Right renal pelvis (tissue), 4 donors: ENCODE data around the gene MYO16. TPM values are rescaled to one million over a fixed set of nuclear protein-coding genes. Genes with fewer than 3 reads are reported as not detected.
"Not testable (repeated sequence)": the region's sequence is repeated elsewhere in the genome, so short reads cannot be mapped to it uniquely, and the experiment has no call there.

Source experiments
- DNase-seq, 4 donors: peaks; one replicate each; pipeline ENCODE4 v3.0.0-alpha.2; 2013; ENCODE audit warnings: low read depth in 4 of 4, low spot score in 3 of 4, missing footprints in 1 of 4
- polyA plus RNA-seq, 4 donors: library from polyadenylated mRNA; unstranded; fragments of 120-200 nt; gene quantifications; one replicate each; pipeline ENCODE4 v1.2.1, GENCODE V29; 2013; ENCODE audit not compliant: insufficient read length in 4 of 4

Gene MYO16
- polyA plus RNA-seq, 4 donors, result 0.40 to 0.77 (median 0.53) TPM

DNA sequence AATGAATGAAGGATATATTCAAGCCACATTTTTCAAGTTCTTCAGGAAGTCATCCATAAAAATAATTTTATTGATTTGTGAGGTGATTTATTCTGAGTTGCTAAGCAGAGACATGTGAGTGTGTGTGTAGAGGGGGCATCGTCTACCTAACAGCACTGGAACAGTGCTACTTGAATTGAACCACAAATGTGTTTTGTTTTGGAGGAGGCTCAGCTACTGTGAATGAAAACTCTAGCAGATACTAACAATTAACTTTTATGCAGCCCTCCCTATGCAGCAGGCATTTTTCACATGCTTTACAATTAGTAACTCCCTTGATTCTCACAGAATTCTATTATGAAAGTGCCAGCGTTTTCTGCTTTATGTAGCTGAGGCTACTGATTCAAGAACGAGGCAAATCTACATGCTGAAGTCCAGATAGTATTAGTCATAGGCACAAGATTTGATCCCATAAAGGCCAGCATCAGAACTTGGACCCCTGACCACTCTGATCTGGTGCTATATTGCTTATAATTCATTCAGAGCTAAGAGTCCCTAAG lies 103.7 kb downstream of the MYO16 start:
- no peak for DNase-seq

DNA sequence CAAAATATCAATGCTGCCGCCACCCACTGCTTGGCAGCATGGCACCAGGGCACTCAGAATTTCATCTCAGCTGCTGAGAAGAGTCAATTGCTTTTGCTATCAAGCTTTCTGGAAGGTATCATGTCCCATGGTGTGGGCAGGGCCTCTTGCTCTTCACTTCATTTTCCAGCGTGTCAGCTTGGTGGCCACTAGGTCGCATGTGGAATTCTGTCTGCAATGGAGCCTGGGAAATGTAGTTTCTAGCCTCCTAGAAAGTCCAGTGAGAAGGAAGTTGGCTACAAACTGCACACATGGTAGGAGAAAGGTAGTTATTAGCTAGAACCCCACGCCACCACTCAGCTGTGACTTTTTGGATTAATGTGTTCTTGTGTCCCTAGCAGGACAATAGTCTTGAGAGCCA lies 105.3 kb downstream of the MYO16 start:
- DNase-seq, result no peak

DNA sequence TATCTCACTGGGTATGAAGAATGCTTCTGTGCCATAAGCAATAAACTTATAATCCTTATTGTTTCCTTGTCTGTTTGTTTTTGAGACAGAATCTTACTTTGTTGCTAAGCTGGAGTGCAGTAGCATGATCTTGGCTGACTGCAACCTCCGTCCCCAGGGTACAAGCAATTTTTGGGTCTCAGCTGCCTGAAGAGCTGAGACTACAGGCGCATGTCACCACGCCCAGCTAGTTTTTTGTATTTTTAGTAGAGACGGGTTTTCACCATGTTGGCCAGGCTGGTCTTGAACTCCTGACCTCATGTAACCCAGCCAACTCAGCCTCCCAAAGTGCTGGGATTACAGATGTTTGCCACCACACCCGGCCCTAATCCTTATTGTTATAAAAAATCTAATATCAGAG lies 112.5 kb downstream of the MYO16 start:
- no peak for DNase-seq

DNA sequence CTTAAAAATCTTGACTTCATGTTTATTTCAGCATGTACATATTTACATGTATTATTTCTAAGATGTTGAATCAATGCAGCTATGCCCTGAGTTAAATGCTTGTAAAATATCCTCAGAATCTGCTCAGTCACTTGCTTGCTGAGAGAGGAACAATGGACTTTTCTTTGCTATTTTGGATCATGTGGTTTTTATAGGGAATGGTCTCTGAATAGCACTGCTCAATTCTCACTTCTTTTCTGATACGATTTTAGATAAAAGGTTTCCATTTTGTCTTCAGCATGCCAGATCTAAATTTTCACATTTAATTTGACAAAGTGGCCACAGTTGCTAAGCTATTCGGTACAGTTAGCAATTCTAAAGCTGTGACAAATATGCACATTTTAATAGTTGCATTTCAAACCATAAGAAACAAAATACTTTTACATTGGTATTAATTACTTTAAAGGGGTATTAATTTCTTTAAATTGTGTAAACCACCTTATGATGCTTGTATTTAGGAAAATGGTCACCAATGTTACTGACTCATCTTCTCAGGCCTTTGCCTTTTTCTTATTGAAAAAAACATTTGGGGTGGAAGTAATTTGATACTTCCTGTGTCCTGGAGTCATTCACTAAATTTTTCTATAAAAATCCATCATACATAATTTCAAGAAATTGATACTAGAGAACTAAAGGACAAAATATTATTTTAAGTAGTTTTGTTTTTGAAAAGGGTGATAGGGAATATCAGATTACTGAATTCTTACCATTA lies 113.5 kb downstream of the MYO16 start:
- DNase-seq, result no peak

DNA sequence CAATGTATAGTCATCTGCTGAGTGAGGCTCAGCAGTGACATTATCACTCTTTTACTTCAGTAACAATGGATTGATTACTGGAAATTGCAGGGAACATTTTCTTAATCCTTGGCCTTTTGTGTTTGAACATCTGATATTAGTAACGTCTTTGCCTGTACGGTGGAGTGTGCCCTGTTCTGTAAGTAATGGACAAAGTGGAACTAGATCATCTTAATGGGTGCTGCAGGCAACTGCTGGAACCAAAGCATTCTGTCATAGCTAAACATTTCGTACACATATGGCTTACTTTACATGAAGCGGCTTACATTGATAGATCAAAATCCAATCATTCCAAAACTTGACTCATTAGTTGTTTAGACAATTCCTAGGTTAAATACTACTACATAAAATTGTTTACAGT lies 114.1 kb downstream of the MYO16 start:
- DNase-seq, result no peak

DNA sequence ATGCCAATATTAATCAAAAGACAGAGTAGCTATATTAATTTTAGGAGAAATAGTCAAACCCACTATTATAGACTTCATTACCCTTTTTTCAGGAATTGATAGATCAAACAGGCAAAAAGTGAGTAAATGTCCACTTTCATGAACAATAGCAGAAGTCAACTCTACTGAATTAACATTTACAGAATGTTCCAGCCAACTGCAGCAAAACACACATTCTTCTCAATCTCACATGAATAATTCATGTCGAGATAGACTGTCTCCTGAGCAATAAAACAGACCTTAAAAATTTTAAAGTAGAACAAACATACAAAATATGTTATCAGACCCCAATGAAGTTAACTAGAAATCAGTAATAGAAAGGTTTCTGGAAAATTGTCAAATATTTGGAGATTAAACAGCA lies 118.4 kb downstream of the MYO16 start:
- no peak for DNase-seq

DNA sequence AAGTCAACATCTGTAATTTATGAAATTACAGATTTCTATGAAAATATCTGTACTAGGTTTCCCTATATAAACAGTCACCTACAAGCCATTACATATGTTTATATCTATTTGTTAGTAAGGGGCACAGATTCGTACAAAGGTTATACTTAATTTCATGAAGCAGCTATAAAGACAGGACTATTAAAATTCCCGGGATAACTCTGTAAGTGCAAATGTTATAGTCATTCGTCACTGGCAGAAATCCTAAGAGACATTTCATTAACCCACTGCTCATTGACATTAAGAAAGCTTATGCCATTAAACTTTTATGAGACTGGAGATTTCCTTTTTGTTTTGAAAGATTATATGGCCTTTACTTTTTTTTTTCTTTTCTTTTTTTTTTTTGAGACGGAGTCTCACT lies 122.9 kb downstream of the MYO16 start:
- no peak for DNase-seq

DNA sequence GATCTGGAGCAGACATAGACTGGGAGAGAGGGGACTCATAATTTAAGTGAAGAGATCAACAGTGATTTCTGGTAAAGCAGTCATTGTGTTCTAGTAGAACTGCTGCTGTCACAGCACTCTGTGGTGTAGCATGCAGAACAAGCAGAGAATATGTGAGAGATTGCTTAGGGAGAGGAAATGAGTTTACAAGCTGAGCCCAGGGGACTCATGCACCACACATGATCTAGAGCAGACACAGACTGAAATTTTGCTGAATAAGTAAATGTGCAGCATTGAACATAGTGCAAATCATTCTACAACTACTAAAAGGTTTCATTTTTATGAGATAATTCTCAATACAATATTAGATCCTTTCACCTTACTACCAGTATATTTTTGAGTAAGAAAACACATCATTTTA lies 125.7 kb downstream of the MYO16 start:
- DNase-seq, result no peak

DNA sequence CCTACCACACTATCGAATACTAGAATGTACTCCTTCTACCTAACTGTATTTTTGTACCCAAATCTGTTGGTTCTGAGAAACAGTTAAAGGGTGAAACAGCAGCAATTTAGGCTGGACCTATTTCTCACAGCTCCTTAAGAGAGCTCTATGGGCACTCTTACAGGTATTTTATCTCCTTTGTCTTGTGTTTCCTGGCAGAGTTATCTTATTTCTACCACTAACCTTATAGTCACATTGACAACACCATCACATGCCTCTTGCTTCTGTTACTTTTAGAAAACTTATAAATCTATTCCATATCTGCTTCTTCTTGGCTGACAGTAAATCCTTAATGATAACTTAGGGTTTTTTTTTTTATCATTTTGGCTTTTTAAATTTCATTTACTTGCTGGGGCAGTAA lies 130.7 kb downstream of the MYO16 start:
- DNase-seq, result no peak

DNA sequence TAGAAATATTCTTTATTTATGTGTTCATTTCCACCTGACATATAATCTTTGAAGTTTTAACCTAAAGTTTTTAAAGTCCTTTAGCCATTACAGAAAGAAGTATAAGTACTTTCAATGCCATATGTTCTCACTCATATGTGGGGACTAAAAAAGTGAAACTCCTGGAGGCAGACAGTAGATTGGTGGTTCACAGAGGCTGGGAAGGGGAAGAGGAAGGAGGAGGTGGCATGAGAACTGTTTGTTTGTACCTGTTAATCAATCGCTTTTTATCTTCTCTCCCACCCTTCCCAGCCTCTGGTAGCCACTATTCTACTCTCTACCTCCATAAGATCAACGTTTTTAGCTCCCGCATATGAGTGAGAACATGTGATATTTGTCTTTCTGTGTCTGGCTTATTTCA lies 131.1 kb downstream of the MYO16 start:
- no peak for DNase-seq

DNA sequence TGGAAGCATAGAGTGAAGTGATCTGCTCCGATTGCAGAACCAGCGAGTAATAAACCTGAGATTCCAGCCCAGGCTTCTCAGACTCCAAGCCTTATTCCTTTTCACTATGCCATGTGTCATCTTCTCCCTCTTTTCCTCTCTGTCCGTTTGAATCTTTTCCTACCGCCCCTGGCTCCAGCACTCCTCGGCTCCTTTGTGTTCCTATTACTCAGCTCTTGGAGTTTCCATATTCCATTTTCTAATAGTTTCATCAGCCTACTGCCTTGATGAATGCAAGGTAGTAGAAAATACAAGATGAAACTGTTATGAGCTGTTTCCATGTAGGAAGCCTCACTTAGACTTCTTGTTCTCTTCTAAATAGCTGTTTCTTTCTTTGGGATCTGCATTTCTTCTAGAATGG lies 138.6 kb downstream of the MYO16 start:
- DNase-seq, result no peak

DNA sequence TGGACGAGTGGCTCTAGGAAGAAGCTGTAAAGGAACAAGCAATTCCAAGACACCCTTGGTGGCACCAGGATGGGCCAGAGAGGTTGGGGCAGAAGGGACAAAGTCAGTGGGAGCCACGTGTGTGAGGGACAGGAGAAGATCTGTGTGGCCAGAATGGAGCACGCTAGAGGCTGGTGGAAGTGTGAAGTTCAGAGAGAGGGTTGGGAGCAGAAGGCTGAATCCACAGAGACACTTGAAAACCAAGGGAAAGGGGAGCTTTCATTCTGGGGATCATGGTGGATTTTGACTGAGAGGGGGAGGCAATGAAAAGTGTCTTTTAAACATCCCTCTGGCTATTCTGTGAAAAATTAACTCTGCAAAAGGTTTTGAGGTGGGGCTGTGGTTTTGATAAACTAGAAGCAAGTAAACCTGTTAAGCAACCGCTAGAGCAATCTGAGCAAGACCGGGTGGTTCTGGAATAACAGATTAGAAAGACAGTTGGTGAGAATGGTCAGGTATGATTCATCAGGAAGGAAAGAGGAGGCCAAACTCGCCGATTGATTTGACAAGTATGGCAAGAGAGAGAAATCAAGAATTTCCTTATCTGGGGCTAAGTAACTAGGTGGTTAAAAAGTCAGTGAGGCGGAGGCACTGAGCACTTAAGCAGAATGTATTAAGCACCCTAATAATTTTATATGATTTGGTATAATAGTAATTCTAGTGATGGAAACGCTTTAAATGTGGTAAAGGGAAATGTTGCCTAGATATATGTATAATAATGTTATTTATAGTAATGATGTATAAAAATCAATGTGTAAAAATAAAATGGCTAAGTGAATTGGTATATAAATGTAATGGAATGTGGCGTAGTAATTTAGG lies 140.0 kb downstream of the MYO16 start:
- no peak for DNase-seq

DNA sequence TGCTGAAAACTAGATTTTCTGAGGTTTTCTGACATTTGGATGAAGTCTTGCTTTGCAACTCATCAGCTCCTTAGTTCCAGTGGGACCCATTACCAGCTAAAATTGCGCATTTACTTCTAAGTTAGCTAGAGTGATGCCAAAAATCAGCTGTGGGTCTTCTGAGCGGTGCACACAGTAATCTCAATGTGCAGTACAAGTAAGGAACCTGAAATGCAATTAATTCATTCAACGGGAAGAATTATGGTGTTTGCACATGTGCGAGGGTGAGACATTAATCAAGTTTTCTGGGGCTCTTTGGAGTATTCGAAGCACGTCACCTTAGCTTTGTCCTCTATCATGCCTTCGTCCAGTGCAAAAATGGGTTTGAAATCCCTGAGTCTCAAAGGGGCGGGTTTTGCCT lies 146.2 kb downstream of the MYO16 start:
- no peak for DNase-seq

DNA sequence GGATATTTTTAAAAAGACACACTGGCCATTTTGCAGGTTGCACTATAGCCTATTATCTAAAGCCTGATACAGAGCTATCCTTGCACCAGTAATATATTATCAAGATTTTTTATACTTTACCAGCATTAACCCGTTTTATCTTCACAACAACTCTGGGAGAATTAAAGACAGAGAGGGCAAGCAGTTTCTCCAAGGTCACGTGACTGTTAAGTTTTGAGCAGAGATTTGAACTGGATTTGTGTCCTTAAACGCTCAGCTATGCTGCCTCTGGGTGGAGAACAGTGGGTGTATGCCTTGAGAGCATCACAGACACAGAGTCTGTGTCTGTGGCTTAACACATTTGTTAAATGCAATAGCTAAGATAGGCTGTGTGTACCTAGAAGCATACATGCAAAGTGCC lies 147.2 kb downstream of the MYO16 start:
- no peak for DNase-seq

DNA sequence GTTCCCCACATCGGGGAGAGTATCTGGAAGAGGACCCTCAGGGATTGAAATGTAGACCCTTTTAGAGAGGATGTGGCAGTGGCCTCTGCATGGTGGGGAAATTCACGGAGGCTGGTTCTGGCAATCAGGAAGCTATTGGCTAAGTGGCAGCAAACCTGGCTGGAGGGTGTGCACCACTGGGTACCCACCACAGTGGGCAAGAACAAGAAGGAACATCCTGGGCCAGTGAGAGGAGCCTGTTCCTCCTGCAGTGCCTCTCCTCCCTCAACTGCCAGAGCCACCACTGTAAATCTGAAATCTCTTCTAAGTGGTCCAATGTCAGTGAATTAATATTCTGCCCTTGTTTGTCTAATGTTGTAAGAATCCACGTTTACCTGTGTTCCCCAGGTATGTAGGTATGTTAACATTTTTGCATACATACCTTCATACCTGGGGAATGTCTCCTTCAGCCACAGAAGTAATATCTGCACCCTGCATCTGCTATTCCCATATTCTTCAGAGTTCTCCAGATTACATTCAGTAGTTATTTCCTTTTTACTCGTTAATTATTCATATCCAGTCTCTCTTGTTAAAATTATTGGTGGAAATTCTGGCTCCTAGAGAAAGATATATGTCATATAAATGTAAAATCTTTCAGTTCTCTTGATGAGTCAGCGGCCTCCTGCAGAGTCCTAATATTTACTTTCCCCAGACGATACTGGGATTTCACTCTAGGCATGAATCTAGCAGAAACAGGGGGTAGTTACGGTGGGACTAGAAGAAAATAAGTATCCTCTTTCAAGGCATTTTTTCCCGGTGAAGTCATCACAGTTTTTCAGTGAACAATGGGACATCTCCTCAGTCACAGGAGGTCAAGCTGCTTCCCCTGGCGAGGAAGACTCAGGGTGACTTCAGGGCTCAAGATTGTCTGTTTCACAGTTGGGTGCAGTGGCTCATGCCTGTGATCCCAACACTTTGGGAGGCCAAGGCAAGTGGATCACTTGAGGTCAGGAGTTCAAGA lies 148.3 kb downstream of the MYO16 start:
- no peak for DNase-seq

DNA sequence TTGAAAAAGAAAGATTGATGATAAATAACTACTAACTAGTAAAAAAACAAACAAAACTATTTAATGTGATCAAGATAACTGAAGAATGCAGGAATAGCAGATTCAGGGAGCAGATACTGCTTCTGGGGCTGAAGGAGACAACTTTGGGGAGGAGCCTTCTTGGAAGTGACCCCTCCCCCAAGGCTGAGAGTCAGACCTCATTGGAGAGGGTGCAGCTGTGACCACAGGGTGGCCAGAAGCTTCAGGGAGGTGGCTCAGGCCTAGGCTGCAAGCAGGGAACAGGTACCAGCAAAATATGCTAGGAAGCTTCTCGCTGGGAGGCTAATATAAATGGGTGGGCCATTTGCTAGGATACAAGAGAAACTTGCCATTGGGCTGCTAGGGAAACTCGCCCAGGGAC lies 149.9 kb downstream of the MYO16 start:
- DNase-seq, result no peak

DNA sequence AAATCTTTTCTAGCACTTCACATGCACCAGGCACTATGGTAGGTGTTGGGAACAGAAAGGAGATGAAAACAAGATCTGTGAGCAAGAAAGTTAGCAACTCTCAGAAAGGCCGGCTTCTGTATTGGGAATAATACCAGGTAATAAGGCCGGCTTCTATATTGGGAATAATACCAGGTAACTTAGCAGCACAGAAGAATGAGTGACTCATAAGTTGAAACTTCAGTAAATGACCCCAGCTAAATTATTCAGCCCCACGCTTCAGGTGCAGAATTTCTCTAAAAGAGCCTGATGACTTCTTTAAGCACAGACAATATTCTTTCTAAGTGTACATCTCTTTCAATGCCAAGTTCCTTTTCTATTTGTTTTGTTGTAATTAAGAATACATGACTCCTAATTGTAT lies 151.3 kb downstream of the MYO16 start:
- DNase-seq, result no peak

DNA sequence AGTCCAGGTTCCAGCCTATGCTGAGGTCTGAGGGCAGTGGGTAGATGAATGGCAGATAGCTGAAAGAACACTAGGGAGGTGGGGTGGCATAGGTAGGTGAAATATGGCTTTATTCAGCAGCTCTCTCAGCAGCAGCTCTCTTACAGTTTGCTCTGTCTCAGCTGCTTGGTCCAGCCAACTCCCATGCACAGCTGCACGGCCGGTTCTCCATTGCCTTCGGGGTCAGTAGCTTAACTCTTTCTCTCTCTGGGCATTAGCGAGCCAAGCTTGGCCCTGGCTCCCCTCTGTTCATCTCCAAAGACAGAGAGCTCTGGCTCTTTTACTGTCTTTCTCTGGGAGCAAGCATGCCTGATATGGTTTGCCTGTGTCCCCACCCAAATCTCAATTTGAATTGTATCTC lies 151.9 kb downstream of the MYO16 start:
- DNase-seq, result no peak

DNA sequence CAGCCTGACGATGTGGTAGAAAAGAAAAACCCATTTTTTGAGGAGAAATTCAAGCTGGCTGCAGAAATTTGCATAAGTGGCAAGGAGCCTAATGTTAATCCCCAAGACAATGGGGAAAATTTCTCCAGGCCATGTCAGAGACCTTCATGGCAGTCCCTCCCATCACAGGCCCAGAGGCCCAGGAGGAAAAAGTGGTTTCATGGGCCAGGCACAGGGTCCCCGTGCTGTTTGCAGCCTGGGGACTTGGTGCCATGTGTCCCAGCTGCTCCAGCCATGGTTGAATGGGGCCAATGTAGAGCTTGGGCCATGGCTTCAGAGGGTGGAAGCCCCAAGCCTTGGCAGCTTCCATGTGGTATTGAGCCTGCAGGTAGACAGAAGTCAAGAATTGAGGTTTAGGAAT lies 153.1 kb downstream of the MYO16 start:
- DNase-seq, result not testable (repeated sequence)

DNA sequence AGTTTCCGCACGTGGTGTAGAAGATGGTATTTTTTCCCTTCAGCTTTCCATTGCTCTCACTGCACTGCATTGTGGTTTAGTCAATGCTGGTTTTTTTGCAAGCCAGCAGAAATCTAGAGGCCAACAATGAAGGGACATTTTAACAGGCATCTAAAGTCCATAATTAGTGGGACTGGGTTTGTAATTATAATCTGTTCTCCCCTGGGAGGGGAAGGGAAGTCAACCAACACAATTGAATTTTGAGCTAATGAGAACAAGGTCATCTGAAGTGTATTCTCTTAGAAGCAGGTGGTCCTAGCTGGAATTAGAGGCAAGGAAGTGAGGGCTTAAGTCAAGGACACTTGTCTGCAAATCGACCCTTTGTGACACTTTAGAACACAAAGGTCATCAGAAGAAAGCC lies 156.4 kb downstream of the MYO16 start:
- no peak for DNase-seq
